B cell (primary cell): Measurements from ENCODE around the gene LIN37.

Experiments
- EZH2 ChIP-seq: IDR thresholded peaks from 2 replicates; pipeline ENCODE4 v1.6.1; 2012; ENCODE audit warnings: borderline replicate concordance, low read depth, mild to moderate bottlenecking, moderate library complexity, low read length; ENCODE audit not compliant: insufficient read depth, poor library complexity, severe bottlenecking
- TF ChIP-seq, protein P1 (sequence below): fragments of 200-600 bp; IDR thresholded peaks from one replicate; pipeline ENCODE4 v1.8.0; 2022; ENCODE audit warnings: antibody characterized with exemption, mild to moderate bottlenecking

DNA sequence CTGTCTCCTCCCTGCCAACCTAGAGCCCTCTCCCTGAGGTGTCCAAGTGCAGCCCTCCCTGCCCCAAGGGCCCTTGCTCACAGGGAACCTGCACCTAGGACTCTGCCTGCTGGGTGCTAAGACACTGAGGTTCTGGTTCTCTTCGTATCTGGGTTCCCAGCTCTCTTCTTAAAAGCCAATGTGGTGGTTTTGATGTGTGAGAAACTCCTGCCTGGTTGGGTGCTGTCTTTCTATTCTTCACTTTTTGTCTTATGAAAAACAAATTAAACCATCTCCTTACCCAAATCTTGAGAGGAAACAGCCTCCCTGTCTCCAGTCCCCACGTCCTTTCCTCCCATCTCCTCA lies 34.9 kb upstream of the LIN37 start:
- TF ChIP-seq, protein P1, sequence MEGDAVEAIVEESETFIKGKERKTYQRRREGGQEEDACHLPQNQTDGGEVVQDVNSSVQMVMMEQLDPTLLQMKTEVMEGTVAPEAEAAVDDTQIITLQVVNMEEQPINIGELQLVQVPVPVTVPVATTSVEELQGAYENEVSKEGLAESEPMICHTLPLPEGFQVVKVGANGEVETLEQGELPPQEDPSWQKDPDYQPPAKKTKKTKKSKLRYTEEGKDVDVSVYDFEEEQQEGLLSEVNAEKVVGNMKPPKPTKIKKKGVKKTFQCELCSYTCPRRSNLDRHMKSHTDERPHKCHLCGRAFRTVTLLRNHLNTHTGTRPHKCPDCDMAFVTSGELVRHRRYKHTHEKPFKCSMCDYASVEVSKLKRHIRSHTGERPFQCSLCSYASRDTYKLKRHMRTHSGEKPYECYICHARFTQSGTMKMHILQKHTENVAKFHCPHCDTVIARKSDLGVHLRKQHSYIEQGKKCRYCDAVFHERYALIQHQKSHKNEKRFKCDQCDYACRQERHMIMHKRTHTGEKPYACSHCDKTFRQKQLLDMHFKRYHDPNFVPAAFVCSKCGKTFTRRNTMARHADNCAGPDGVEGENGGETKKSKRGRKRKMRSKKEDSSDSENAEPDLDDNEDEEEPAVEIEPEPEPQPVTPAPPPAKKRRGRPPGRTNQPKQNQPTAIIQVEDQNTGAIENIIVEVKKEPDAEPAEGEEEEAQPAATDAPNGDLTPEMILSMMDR: no peak
- no peak for TF ChIP-seq EZH2
